ENCODE data around the gene NMNAT2. TPM values are rescaled to one million over a fixed set of nuclear protein-coding genes. Genes with fewer than 3 reads are reported as not detected.

The NMNAT2 gene
- polyA plus RNA-seq, 1 donor from 2014 or later: 43.8 TPM

DNA sequence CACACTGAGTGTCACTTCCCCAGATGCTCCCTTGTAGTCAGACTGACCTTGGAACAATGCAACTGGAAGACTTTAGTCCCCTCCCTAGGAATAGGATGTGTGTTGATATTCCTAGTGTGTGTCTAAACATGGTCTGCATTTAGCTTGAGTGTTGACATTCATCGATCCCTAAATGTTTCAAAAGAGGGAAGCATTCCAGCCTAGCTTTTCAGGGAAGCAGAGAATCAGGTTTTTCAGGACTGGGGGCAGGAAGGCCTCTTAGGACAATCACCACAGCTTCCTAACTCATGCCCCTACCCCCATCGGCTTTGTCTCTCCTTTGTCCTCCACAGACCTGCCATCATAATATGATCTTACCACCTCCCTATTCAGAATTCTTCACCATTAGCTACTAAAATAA, 43.4 kb downstream of the NMNAT2 start:
- Histone ChIP-seq H3K4me3 (ENCODE audit: low read length) (no peak overlapping the region), H3K4me2 (ENCODE audit: low read length) (no peak overlapping the region), H3K9me3 (ENCODE audit: low read length) (no peaks in the 10 kb centered on the region), H3K9me2 (ENCODE audit: insufficient read depth, low read length) (no peaks in the 10 kb centered on the region), H3K9ac (ENCODE audit: low read length) (no peak overlapping the region), H4K20me1 (ENCODE audit: insufficient read depth) (no peaks in the 10 kb centered on the region), H3K27ac (ENCODE audit: low read length) (no peak overlapping the region), H3K36me3 (ENCODE audit: insufficient read depth, low read length) (no peaks in the 10 kb centered on the region), H3K79me2 (replicated peaks; ENCODE audit: insufficient read depth, low read length) (no peaks in the 10 kb centered on the region), H3K27me3 (ENCODE audit: insufficient read depth, low read depth, low read length) (no peaks in the 10 kb centered on the region), H3F3A (ENCODE audit: insufficient read depth, low read length, poor library complexity, severe bottlenecking) (peaks cover 1% of the 10 kb centered on the region), H2AFZ (ENCODE audit: low read depth, low read length) (no peak overlapping the region)
- TF ChIP-seq EP300 (conservative IDR thresholded peaks at IDR 0.05; ENCODE audit: poor library complexity, severe bottlenecking): no peak
- TF ChIP-seq SMC3 (conservative IDR thresholded peaks at IDR 0.05; ENCODE audit: poor library complexity): no peak
- TF ChIP-seq, protein P1, sequence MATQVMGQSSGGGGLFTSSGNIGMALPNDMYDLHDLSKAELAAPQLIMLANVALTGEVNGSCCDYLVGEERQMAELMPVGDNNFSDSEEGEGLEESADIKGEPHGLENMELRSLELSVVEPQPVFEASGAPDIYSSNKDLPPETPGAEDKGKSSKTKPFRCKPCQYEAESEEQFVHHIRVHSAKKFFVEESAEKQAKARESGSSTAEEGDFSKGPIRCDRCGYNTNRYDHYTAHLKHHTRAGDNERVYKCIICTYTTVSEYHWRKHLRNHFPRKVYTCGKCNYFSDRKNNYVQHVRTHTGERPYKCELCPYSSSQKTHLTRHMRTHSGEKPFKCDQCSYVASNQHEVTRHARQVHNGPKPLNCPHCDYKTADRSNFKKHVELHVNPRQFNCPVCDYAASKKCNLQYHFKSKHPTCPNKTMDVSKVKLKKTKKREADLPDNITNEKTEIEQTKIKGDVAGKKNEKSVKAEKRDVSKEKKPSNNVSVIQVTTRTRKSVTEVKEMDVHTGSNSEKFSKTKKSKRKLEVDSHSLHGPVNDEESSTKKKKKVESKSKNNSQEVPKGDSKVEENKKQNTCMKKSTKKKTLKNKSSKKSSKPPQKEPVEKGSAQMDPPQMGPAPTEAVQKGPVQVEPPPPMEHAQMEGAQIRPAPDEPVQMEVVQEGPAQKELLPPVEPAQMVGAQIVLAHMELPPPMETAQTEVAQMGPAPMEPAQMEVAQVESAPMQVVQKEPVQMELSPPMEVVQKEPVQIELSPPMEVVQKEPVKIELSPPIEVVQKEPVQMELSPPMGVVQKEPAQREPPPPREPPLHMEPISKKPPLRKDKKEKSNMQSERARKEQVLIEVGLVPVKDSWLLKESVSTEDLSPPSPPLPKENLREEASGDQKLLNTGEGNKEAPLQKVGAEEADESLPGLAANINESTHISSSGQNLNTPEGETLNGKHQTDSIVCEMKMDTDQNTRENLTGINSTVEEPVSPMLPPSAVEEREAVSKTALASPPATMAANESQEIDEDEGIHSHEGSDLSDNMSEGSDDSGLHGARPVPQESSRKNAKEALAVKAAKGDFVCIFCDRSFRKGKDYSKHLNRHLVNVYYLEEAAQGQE (IDR thresholded peaks at IDR 0.05; ENCODE audit: borderline replicate concordance): no peak
- no peak for TF ChIP-seq POLR2AphosphoS5 (IDR thresholded peaks at IDR 0.05)
- no peak for TF ChIP-seq RAD21 (conservative IDR thresholded peaks at IDR 0.05)
- TF ChIP-seq EZH2 (IDR thresholded peaks at IDR 0.05; ENCODE audit: borderline replicate concordance, insufficient read depth, low read length, poor library complexity, severe bottlenecking): no peak
- no peak for TF ChIP-seq TAF1 (IDR thresholded peaks at IDR 0.05; ENCODE audit: low read depth)
- TF ChIP-seq, protein P2, sequence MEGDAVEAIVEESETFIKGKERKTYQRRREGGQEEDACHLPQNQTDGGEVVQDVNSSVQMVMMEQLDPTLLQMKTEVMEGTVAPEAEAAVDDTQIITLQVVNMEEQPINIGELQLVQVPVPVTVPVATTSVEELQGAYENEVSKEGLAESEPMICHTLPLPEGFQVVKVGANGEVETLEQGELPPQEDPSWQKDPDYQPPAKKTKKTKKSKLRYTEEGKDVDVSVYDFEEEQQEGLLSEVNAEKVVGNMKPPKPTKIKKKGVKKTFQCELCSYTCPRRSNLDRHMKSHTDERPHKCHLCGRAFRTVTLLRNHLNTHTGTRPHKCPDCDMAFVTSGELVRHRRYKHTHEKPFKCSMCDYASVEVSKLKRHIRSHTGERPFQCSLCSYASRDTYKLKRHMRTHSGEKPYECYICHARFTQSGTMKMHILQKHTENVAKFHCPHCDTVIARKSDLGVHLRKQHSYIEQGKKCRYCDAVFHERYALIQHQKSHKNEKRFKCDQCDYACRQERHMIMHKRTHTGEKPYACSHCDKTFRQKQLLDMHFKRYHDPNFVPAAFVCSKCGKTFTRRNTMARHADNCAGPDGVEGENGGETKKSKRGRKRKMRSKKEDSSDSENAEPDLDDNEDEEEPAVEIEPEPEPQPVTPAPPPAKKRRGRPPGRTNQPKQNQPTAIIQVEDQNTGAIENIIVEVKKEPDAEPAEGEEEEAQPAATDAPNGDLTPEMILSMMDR (IDR thresholded peaks at IDR 0.05; ENCODE audit: poor library complexity, severe bottlenecking): no peak
- no peak for TF ChIP-seq MXI1 (conservative IDR thresholded peaks at IDR 0.05; ENCODE audit: poor library complexity, severe bottlenecking)

DNA sequence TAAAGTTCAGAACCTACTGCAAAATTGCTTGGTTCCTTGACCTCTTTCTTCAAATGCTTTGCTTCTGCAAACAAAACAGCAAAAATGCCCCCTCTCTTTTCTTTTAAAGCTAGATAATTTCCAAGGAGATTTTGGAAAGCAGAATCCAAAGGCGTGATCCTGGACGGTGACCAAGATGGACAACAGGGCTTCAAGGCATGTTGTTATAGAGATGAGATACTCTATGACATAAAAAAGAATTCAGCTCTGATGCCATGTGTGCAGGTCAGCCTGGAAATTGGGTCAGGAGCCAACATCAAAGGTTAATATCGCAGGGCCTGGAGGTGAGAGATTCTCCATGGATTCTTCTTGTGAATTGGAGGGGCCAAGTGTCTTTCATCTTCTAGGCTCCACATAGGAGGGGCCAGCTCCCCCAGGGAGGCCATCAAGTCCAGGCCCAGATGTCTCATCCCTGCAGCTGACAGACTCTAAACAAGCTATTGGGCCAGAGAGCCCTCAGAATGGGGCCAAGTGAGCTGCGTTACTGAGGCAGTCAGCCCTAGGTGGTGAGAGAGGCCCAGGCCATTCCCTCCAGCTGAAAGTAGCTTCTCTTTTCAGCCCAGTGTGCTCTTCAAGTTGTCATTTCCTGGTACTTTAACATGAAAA, 45.5 kb downstream of the NMNAT2 start:
- H3K4me2 ChIP-seq (ENCODE audit: low read length): no peak overlapping the region
- no peaks in the 10 kb centered on the region for H3K9me3 ChIP-seq (ENCODE audit: low read length)
- no peaks in the 10 kb centered on the region for H3F3A ChIP-seq (ENCODE audit: insufficient read depth, low read length, poor library complexity, severe bottlenecking)
- no peaks in the 10 kb centered on the region for H3K36me3 ChIP-seq (ENCODE audit: insufficient read depth, low read length)
- H4K20me1 ChIP-seq (ENCODE audit: insufficient read depth): no peaks in the 10 kb centered on the region
- no peak overlapping the region for H3K9ac ChIP-seq (ENCODE audit: low read length)
- H3K4me3 ChIP-seq (ENCODE audit: low read length): no peak overlapping the region
- TF ChIP-seq TAF1 (IDR thresholded peaks at IDR 0.05; ENCODE audit: low read depth) (no peak), RAD21 (conservative IDR thresholded peaks at IDR 0.05) (no peak)
- H3K9me2 ChIP-seq (ENCODE audit: insufficient read depth, low read length): no peaks in the 10 kb centered on the region
- H3K27me3 ChIP-seq (ENCODE audit: insufficient read depth, low read depth, low read length): no peaks in the 10 kb centered on the region
- no peak overlapping the region for H2AFZ ChIP-seq (ENCODE audit: low read depth, low read length)
- no peak overlapping the region for H3K27ac ChIP-seq (ENCODE audit: low read length)
- H3K79me2 ChIP-seq (replicated peaks; ENCODE audit: insufficient read depth, low read length): no peaks in the 10 kb centered on the region
